GM12878 (cell line): Measurements from ENCODE around the gene ZDHHC14. TPM values are rescaled to one million over a fixed set of nuclear protein-coding genes. Genes with fewer than 3 reads are reported as not detected.

Experiments
- ASH2L ChIP-seq: fragments of 300-600, 200-600 bp; sonication (generic); IDR thresholded peaks from 2 replicates; pipeline ENCODE4 v1.6.1; 2017; ENCODE audit warnings: low read depth, mild to moderate bottlenecking, borderline replicate concordance
- ATF2 ChIP-seq: IDR thresholded peaks from 2 replicates; pipeline ENCODE4 v1.6.1; 2012; ENCODE audit warnings: low read length, inconsistent platforms
- BMI1 ChIP-seq: fragments of 450-650 bp; IDR thresholded peaks from 2 replicates; pipeline ENCODE4 v1.6.1; 2016; ENCODE audit warnings: mild to moderate bottlenecking, moderate library complexity, borderline replicate concordance
- CBX5 ChIP-seq: sonication (generic); IDR thresholded peaks from 2 replicates; pipeline ENCODE4 v1.6.1; 2016; ENCODE audit warnings: low read depth, moderate library complexity, mild to moderate bottlenecking, inconsistent platforms
- CHD4 ChIP-seq: fragments of 200-600 bp; sonication (generic); IDR thresholded peaks from 2 replicates; pipeline ENCODE4 v1.6.1; 2016; ENCODE audit warnings: mild to moderate bottlenecking
- DPF2 ChIP-seq: fragments of 450-650 bp; IDR thresholded peaks from 2 replicates; pipeline ENCODE4 v1.6.1; 2017; ENCODE audit warnings: mild to moderate bottlenecking
- IKZF1 ChIP-seq: fragments of 450-650 bp; conservative IDR thresholded peaks from 2 replicates; pipeline ENCODE4 v1.6.1; 2017; ENCODE audit warnings: antibody characterized with exemption, mild to moderate bottlenecking
- IRF4 ChIP-seq: IDR thresholded peaks from 2 replicates; pipeline ENCODE4 v1.6.1; 2011; ENCODE audit warnings: low read depth, low read length
- MEF2A ChIP-seq: IDR thresholded peaks from 2 replicates; pipeline ENCODE4 v1.6.1; 2011; ENCODE audit warnings: low read depth, mild to moderate bottlenecking, low read length, moderate library complexity; ENCODE audit not compliant: insufficient read depth
- MTA2 ChIP-seq: fragments of 450-650 bp; IDR thresholded peaks from 2 replicates; pipeline ENCODE4 v1.6.1; 2016; ENCODE audit warnings: low read depth, mild to moderate bottlenecking, moderate library complexity
- NR2F1 ChIP-seq: fragments of 450-650 bp; conservative IDR thresholded peaks from 2 replicates; pipeline ENCODE4 v1.6.1; 2017; ENCODE audit warnings: mild to moderate bottlenecking
- PAX5 ChIP-seq: IDR thresholded peaks from 2 replicates; pipeline ENCODE4 v1.6.1; 2011; ENCODE audit warnings: low read depth, low read length, borderline replicate concordance
- PBX3 ChIP-seq: IDR thresholded peaks from 2 replicates; pipeline ENCODE4 v1.6.1; 2011; ENCODE audit warnings: mild to moderate bottlenecking, low read depth, low read length, moderate library complexity; ENCODE audit not compliant: insufficient replicate concordance
- POU2F2 ChIP-seq: IDR thresholded peaks from 3 replicates; pipeline ENCODE4 v1.6.1; 2011; ENCODE audit warnings: low read depth, mild to moderate bottlenecking, low read length, borderline replicate concordance
- SMAD1 ChIP-seq: fragments of 450-650 bp; IDR thresholded peaks from 2 replicates; pipeline ENCODE4 v1.6.1; 2018; ENCODE audit warnings: mild to moderate bottlenecking, low read depth; ENCODE audit not compliant: partially characterized antibody
- TCF3 ChIP-seq: IDR thresholded peaks from 2 replicates; pipeline ENCODE4 v1.6.1; 2012; ENCODE audit warnings: low read depth, mild to moderate bottlenecking, low read length, borderline replicate concordance; ENCODE audit not compliant: insufficient read depth
- ZBED1 ChIP-seq: IDR thresholded peaks from 2 replicates; pipeline ENCODE4 v1.6.1; 2016; ENCODE audit warnings: borderline replicate concordance
- ZBTB11 ChIP-seq: fragments of 450-650 bp; formaldehyde crosslinking; IDR thresholded peaks from 2 replicates; pipeline ENCODE4 v1.5.0; 2022; ENCODE audit warnings: mild to moderate bottlenecking, missing genetic modification characterization
- ZNF622 ChIP-seq: fragments of 450-650 bp; IDR thresholded peaks from 2 replicates; pipeline ENCODE4 v1.6.1; 2017; ENCODE audit warnings: mild to moderate bottlenecking, inconsistent platforms
- ZSCAN29 ChIP-seq: fragments of 450-650 bp; IDR thresholded peaks from 2 replicates; pipeline ENCODE4 v1.6.1; 2017; ENCODE audit warnings: mild to moderate bottlenecking, moderate library complexity
- polyA plus RNA-seq, 11 experiments: library from polyadenylated mRNA; depleted of rRNA in 4 of 11; unstranded in 6 of 11; stranded (reverse) in 5 of 11; fragments of >200 nt; fragmentation: Nextera tagmentation in 4 of 11; fragmentation: Illumina TruSeq in 1 of 11; extraction: Ambion mirVana in 4 of 11; extraction: Trizol in 1 of 11; gene quantifications; 1 replicate in 1 of 11; 2 replicates in 10 of 11; pipeline versions ENCODE4 v1.2.1 to v1.2.3, GENCODE V29; 2011 to 2016; ENCODE audit warnings: inconsistent platforms in 2 of 11, missing spikeins in 2 of 11, low read depth in 1 of 11
- total RNA-seq, 4 experiments: library from RNA; depleted of rRNA in 3 of 4; stranded (reverse); fragments of >200 nt in 3 of 4; fragmentation: Illumina TruSeq in 1 of 4; extraction: Trizol in 1 of 4; gene quantifications; 2 replicates each; pipeline versions ENCODE4 v1.2.1 to v1.2.3, GENCODE V29; 2013 to 2021
- TF ChIP-seq, protein P1 (sequence below): fragments of 450-650 bp; IDR thresholded peaks from 2 replicates; pipeline ENCODE4 v1.6.1; 2016; ENCODE audit warnings: mild to moderate bottlenecking
- TF ChIP-seq, protein P2 (sequence below): IDR thresholded peaks from 2 replicates; pipeline ENCODE4 v1.6.1; 2011; ENCODE audit warnings: low read depth, mild to moderate bottlenecking, low read length, moderate library complexity, borderline replicate concordance; ENCODE audit errors: extremely low read depth

The ZDHHC14 gene
- total and polyA plus RNA-seq, 10 of the 15 experiments (the other 5 are each of a cell fraction or from before 2014, with no cell fraction given) = 0.15 to 16.0 (median 0.76) TPM; not detected in 1

GRCh38 chr6:157464653-157465535, 83.9 kb downstream of the ZDHHC14 start (continued):
- TF ChIP-seq PAX5 (peak; percentile 81; the same call in 1 of the 2 replicates), CBX5 (no peak), POU2F2 (peak; percentile 76; the same call in 1 of the 3 replicates), PBX3 (no peak), ZBED1 (peak; percentile 77; the same call in 1 of the 2 replicates), IKZF1 (peak; percentile 98), ZNF622 (no peak), MTA2 (peak; percentile 97), DPF2 (peak; percentile 84), SMAD1 (peak; percentile 95), TCF3 (peak; percentile 43; the same call in 1 of the 2 replicates), NR2F1 (peak; percentile 93), ATF2 (peak; percentile 95), BMI1 (peak; percentile 74), CHD4 (no peak), MEF2A (no peak), ASH2L (no peak), ZSCAN29 (0 out of 2 replicates have a peak, but pooled peaks have one; percentile 50), ZBTB11 (CRISPR knock-in tag) (no peak), IRF4 (peak; percentile 50; the same call in 1 of the 2 replicates)
- TF ChIP-seq, protein P1, sequence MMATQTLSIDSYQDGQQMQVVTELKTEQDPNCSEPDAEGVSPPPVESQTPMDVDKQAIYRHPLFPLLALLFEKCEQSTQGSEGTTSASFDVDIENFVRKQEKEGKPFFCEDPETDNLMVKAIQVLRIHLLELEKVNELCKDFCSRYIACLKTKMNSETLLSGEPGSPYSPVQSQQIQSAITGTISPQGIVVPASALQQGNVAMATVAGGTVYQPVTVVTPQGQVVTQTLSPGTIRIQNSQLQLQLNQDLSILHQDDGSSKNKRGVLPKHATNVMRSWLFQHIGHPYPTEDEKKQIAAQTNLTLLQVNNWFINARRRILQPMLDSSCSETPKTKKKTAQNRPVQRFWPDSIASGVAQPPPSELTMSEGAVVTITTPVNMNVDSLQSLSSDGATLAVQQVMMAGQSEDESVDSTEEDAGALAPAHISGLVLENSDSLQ = no peak
- TF ChIP-seq, protein P2, sequence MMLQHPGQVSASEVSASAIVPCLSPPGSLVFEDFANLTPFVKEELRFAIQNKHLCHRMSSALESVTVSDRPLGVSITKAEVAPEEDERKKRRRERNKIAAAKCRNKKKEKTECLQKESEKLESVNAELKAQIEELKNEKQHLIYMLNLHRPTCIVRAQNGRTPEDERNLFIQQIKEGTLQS = no peak
